Measurements from ENCODE around the gene SLC8A1. TPM values are rescaled to one million over a fixed set of nuclear protein-coding genes. Genes with fewer than 3 reads are reported as not detected.

The SLC8A1 gene
- total and polyA plus RNA-seq, 9 donors, result 1.3 to 19.7 (median 7.7) TPM

GRCh38 chr2:40204268-40204667 lies 247.6 kb downstream of the SLC8A1 start:
- Histone ChIP-seq H3K36me3 (no peaks in the 10 kb centered on the region), H3K4me3 (no peak overlapping the region), H3K4me1 (ENCODE audit: insufficient read depth) (peaks cover 4% of the 10 kb centered on the region), H3K27ac (no peak overlapping the region), H3K9me3 (no peaks in the 10 kb centered on the region), H3K27me3 (no peaks in the 10 kb centered on the region)
- intact Hi-C loops (cut with DNase I), result no loop called here
- no peak for TF ChIP-seq CTCF (IDR thresholded peaks at IDR 0.05)
- TF ChIP-seq EP300 (IDR thresholded peaks at IDR 0.05), result no peak
- DNase-seq, result no peak
- WGBS, 3 donors, result 90 to 93% (median 90%) methylated on average over 4 of the region's 4 CpGs

GRCh38 chr2:40202798-40203400 lies 249.0 kb downstream of the SLC8A1 start:
- WGBS, 3 donors, result 9 to 13% (median 10%) methylated on average over 1 of the region's 1 CpG
- no peaks in the 10 kb centered on the region for H3K36me3 ChIP-seq
- no peak overlapping the region for H3K27ac ChIP-seq
- no peaks in the 10 kb centered on the region for H3K9me3 ChIP-seq
- intact Hi-C loops (cut with DNase I), result no loop called here
- TF ChIP-seq EP300 (IDR thresholded peaks at IDR 0.05) (no peak), CTCF (IDR thresholded peaks at IDR 0.05) (no peak), POLR2A (IDR thresholded peaks at IDR 0.05) (no peak)
- no peaks in the 10 kb centered on the region for H3K27me3 ChIP-seq
- no peak overlapping the region for H3K4me3 ChIP-seq
- no peak for DNase-seq
- peaks cover 4% of the 10 kb centered on the region for H3K4me1 ChIP-seq (ENCODE audit: insufficient read depth)

DNA sequence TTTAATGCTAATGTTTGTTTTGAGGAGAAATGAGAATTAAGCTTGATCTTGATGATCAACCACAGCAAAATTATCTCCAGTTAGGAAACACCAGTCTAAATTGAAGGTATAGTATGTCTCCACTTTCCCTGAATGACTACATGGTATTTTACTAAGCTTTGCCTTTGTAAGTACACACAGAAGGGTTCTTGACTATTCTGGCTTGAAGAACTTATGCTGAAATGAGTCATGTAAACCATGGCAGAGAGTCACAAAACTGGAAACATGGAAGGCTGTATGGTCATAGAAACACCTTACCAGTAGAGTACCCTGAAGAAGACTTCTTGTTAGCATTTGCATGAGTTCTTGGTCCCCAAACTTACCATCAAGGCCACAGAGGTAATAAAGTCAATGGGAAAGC lies 250.5 kb downstream of the SLC8A1 start:
- no peak overlapping the region for H3K27ac ChIP-seq
- intact Hi-C loops (cut with DNase I), result no loop called here
- peaks cover 4% of the 10 kb centered on the region for H3K4me1 ChIP-seq (ENCODE audit: insufficient read depth)

GRCh38 chr2:40200366-40200915 lies 251.4 kb downstream of the SLC8A1 start:
- no peak for TF ChIP-seq CTCF (IDR thresholded peaks at IDR 0.05)
- TF ChIP-seq POLR2A (IDR thresholded peaks at IDR 0.05), result no peak
- TF ChIP-seq EP300 (IDR thresholded peaks at IDR 0.05), result no peak
- 17 to 24% (median 18%) methylated on average over 2 of the region's 2 CpGs for WGBS, 3 donors
- Histone ChIP-seq H3K36me3 (no peaks in the 10 kb centered on the region), H3K4me1 (ENCODE audit: insufficient read depth) (peaks cover 4% of the 10 kb centered on the region), H3K27me3 (no peaks in the 10 kb centered on the region), H3K27ac (no peak overlapping the region), H3K4me3 (no peak overlapping the region), H3K9me3 (no peaks in the 10 kb centered on the region)
- intact Hi-C loops (cut with DNase I), result no loop called here
- no peak for DNase-seq

More for the DNA sequence above, 250.5 kb downstream of the SLC8A1 start:
- H3K9me3 ChIP-seq, result no peaks in the 10 kb centered on the region
- DNase-seq, result no peak
- no peaks in the 10 kb centered on the region for H3K27me3 ChIP-seq
- no peak for TF ChIP-seq CTCF (IDR thresholded peaks at IDR 0.05)
- no peak for TF ChIP-seq EP300 (IDR thresholded peaks at IDR 0.05)
- TF ChIP-seq POLR2A (IDR thresholded peaks at IDR 0.05), result no peak
- no peaks in the 10 kb centered on the region for H3K36me3 ChIP-seq
- H3K4me3 ChIP-seq, result no peak overlapping the region
